OCI-LY3 (cell line): ENCODE measurements around the gene ST14.
"Not testable (repeated sequence)": the region's sequence is repeated elsewhere in the genome, so short reads cannot be mapped to it uniquely, and the experiment has no call there.

ENCODE experiments used
- H2AFZ ChIP-seq: fragments of 200-600, 300-600 bp; shearing (Covaris generic); 2 replicates; pipeline ENCODE4 v1.6.0; 2014; ENCODE audit warnings: antibody characterized with exemption, low read depth, low read length
- H3K27ac ChIP-seq: fragments of 200-600, 300-600 bp; sonication (generic); 2 replicates; pipeline ENCODE4 v1.5.1; 2014; ENCODE audit warnings: mild to moderate bottlenecking, low read length, moderate library complexity, mixed read lengths
- H3K27me3 ChIP-seq: fragments of 200-600, 300-600 bp; sonication (generic); 2 replicates; pipeline ENCODE4 v1.6.1; 2014; ENCODE audit warnings: low read depth, low read length, mixed read lengths
- H3K36me3 ChIP-seq: fragments of 200-600, 300-600 bp; sonication (generic); replicated peaks from 2 replicates; pipeline ENCODE3; 2014; ENCODE audit warnings: low read depth, low read length, mixed read lengths
- H3K4me1 ChIP-seq: fragments of 300-600, 200-600 bp; sonication (generic); 2 replicates; pipeline ENCODE4 v1.6.1; 2014; ENCODE audit warnings: low read length, mixed read lengths
- H3K4me2 ChIP-seq: fragments of 200-600, 300-600 bp; sonication (generic); 2 replicates; pipeline ENCODE4 v1.6.1; 2014; ENCODE audit warnings: low read length, mixed read lengths
- H3K4me3 ChIP-seq: fragments of 300-600, 200-600 bp; sonication (generic); 2 replicates; pipeline ENCODE4 v1.5.1; 2014; ENCODE audit warnings: antibody characterized with exemption, mild to moderate bottlenecking, low read length, moderate library complexity
- H3K79me2 ChIP-seq: fragments of 300-600, 200-600 bp; shearing (Covaris generic); 2 replicates; pipeline ENCODE4 v1.6.1; 2014; ENCODE audit warnings: mild to moderate bottlenecking, low read length, mixed read lengths
- H3K9ac ChIP-seq: fragments of 300-600, 200-600 bp; shearing (Covaris generic); 2 replicates; pipeline ENCODE4 v1.6.0; 2014; ENCODE audit warnings: mild to moderate bottlenecking, low read length, moderate library complexity
- H3K9me3 ChIP-seq: fragments of 200-600, 300-600 bp; shearing (Covaris generic); 2 replicates; pipeline ENCODE4 v1.6.1; 2014; ENCODE audit warnings: low read length, mixed read lengths; ENCODE audit not compliant: insufficient read depth
- H4K20me1 ChIP-seq: fragments of 200-600, 300-600 bp; sonication (generic); 2 replicates; pipeline ENCODE4 v1.6.1; 2016; ENCODE audit warnings: low read length, mixed read lengths; ENCODE audit not compliant: insufficient read depth
- EZH2phosphoT487 ChIP-seq: fragments of 200-600 bp; shearing (Covaris generic); IDR thresholded peaks from 2 replicates; pipeline ENCODE4 v1.6.1; 2018; ENCODE audit warnings: antibody characterized with exemption, mixed run types, low read depth
- TF ChIP-seq, protein P1 (sequence below): fragments of 200-600, 300-600 bp; sonication (generic); IDR thresholded peaks from 2 replicates; pipeline ENCODE4 v1.5.1; 2014; ENCODE audit warnings: antibody characterized with exemption, low read length, low read depth

Gene ST14

DNA sequence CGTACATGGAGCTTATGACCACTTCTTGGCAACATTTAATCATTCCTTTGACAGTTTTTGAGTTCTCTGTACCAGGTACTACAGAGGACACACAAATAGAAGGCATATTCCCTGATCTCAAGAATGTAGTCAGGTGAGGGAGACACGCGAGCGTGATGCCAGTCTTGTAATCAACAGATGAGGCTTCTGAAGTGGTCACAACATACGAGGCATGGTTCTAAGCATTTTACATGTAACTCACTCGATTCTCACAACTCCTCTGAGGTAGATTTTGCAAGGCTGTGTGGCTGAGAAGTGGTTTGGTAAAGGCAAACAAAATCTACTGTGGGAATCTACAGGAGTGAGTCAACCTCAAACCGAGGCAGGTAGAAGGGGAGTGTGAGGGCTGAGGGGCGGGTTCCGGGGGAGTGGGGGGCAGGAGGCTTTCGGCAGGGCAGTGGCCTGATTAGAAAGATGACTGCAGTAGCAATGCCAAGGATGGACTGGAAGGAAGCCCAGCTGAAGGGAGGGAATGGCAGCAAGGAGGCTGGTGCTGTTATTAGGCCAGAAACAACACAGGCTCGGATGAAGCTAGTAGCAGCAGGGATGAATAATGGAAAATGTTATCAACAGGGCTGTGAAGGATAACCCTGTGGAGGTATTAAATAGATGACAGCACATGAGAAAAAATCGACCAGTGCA is 63.8 kb downstream of the ST14 start:
- no peak overlapping the region for H3K4me3 ChIP-seq
- no peak overlapping the region for H2AFZ ChIP-seq
- H3K9me3 ChIP-seq = no peaks in the 10 kb centered on the region
- H3K9ac ChIP-seq = no peak overlapping the region
- peaks cover 7% of the 10 kb centered on the region for H3K4me1 ChIP-seq
- H3K27ac ChIP-seq = no peak overlapping the region
- no peak overlapping the region for H3K4me2 ChIP-seq
- H4K20me1 ChIP-seq = no peaks in the 10 kb centered on the region
- TF ChIP-seq EZH2phosphoT487 = no peak
- TF ChIP-seq, protein P1, sequence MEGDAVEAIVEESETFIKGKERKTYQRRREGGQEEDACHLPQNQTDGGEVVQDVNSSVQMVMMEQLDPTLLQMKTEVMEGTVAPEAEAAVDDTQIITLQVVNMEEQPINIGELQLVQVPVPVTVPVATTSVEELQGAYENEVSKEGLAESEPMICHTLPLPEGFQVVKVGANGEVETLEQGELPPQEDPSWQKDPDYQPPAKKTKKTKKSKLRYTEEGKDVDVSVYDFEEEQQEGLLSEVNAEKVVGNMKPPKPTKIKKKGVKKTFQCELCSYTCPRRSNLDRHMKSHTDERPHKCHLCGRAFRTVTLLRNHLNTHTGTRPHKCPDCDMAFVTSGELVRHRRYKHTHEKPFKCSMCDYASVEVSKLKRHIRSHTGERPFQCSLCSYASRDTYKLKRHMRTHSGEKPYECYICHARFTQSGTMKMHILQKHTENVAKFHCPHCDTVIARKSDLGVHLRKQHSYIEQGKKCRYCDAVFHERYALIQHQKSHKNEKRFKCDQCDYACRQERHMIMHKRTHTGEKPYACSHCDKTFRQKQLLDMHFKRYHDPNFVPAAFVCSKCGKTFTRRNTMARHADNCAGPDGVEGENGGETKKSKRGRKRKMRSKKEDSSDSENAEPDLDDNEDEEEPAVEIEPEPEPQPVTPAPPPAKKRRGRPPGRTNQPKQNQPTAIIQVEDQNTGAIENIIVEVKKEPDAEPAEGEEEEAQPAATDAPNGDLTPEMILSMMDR = no peak
- no peaks in the 10 kb centered on the region for H3K27me3 ChIP-seq
- no peaks in the 10 kb centered on the region for H3K79me2 ChIP-seq
- no peaks in the 10 kb centered on the region for H3K36me3 ChIP-seq

GRCh38 chr11:130227373-130227772 is 67.8 kb downstream of the ST14 start:
- no peak overlapping the region for H3K4me2 ChIP-seq
- H4K20me1 ChIP-seq = no peaks in the 10 kb centered on the region
- no peaks in the 10 kb centered on the region for H3K27me3 ChIP-seq
- H3K9me3 ChIP-seq = no peaks in the 10 kb centered on the region
- TF ChIP-seq EZH2phosphoT487 = no peak
- TF ChIP-seq, protein P1 = no peak
- H3K9ac ChIP-seq = no peak overlapping the region
- H3K36me3 ChIP-seq = peaks cover under 1% of the 10 kb centered on the region
- H3K79me2 ChIP-seq = no peaks in the 10 kb centered on the region
- H3K4me3 ChIP-seq = no peak overlapping the region
- H3K27ac ChIP-seq = no peak overlapping the region
- H2AFZ ChIP-seq = no peak overlapping the region
- peaks cover 7% of the 10 kb centered on the region for H3K4me1 ChIP-seq

- H3K79me2 ChIP-seq, H3K27ac ChIP-seq, H4K20me1 ChIP-seq, H3K4me3 ChIP-seq, H3K9ac ChIP-seq, H3K27me3 ChIP-seq, H3K4me2 ChIP-seq, H2AFZ ChIP-seq, H3K9me3 ChIP-seq, H3K36me3 ChIP-seq: not testable (repeated sequence)
- peaks cover 30% of the 10 kb centered on the region for H3K4me1 ChIP-seq
These were observed 73.9 kb downstream of the ST14 start for GRCh38 chr11:130233486-130233885.

DNA sequence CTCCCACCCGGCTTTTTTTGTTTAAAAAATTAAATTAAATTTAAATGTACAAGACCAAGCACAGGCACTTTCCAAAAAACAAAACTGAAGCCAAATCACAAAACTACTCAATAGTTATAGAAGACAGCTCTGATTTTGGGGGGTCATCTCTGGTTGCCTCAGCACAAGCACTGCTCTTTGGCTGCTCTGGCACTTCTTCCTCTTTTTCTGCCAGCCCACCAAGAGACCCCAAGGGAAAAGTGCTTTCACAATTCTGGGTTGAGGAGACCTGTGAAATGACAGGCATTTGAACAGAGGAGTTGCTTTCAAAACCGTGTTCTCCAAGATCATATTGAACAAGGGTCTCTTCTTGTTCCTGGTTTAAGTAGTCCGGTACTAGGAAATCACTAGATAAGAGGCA is 74.3 kb downstream of the ST14 start:
- H3K79me2 ChIP-seq, H2AFZ ChIP-seq, H3K4me3 ChIP-seq, H3K4me2 ChIP-seq, H3K27me3 ChIP-seq, H3K9me3 ChIP-seq, H3K36me3 ChIP-seq, H3K27ac ChIP-seq, H3K9ac ChIP-seq, H4K20me1 ChIP-seq: not testable (repeated sequence)
- peaks cover 34% of the 10 kb centered on the region for H3K4me1 ChIP-seq

- Histone ChIP-seq H3K27me3 (no peaks in the 10 kb centered on the region), H3K4me1 (peaks cover 38% of the 10 kb centered on the region), H3K4me3 (no peak overlapping the region), H3K27ac (no peak overlapping the region), H3K36me3 (peaks cover 5% of the 10 kb centered on the region), H3K4me2 (no peak overlapping the region), H3K79me2 (no peaks in the 10 kb centered on the region), H2AFZ (no peak overlapping the region), H4K20me1 (no peaks in the 10 kb centered on the region), H3K9ac (no peak overlapping the region), H3K9me3 (no peaks in the 10 kb centered on the region)
- TF ChIP-seq, protein P1 = no peak
- TF ChIP-seq EZH2phosphoT487 = no peak
These were observed 74.7 kb downstream of the ST14 start for GRCh38 chr11:130234315-130234714.
